Gastroesophageal sphincter (tissue), 4 donors: ENCODE measurements around the gene ZNF747. TPM values are rescaled to one million over a fixed set of nuclear protein-coding genes. Genes with fewer than 3 reads are reported as not detected.

Source experiments
- ATAC-seq: fragments of 150-250 bp; one replicate; pipeline ENCODE4 v1.9.1; 2016; ENCODE audit warnings: mild to moderate bottlenecking, moderate library complexity
- H3K27ac ChIP-seq, 4 donors: fragments of 200-600 bp; sonication (generic) in 3 of 4; 1 replicate in 3 of 4; 2 replicates in 1 of 4; pipeline ENCODE4 v1.5.1; 2016 to 2019
- H3K27me3 ChIP-seq: fragments of 200-600 bp; sonication (generic); one replicate; pipeline ENCODE4 v1.5.1; 2019
- H3K36me3 ChIP-seq, 2 donors: fragments of 200-600 bp; sonication (generic); one replicate each; pipeline ENCODE4 v1.5.1; 2019; ENCODE audit warnings: control low read depth in 1 of 2
- H3K4me1 ChIP-seq, 3 donors: fragments of 200-600 bp; sonication (generic); 1 replicate in 2 of 3; 2 replicates in 1 of 3; pipeline ENCODE4 v1.5.1; 2016 to 2019; ENCODE audit warnings: control low read depth in 2 of 3
- H3K4me3 ChIP-seq, 2 donors: fragments of 200-600 bp; sonication (generic); one replicate each; pipeline ENCODE4 v1.5.1; 2019; ENCODE audit warnings: mild to moderate bottlenecking in 1 of 2, moderate library complexity in 1 of 2
- H3K9me3 ChIP-seq, 3 donors: fragments of 200-600 bp; sonication (generic); one replicate each; pipeline ENCODE4 v1.5.1; 2017 to 2019; ENCODE audit warnings: control low read depth in 2 of 3
- EP300 ChIP-seq: sonication (generic); formaldehyde crosslinking; IDR thresholded peaks from one replicate; pipeline ENCODE4 v1.6.1; 2017; ENCODE audit warnings: antibody characterized with exemption, mild to moderate bottlenecking
- POLR2A ChIP-seq, 2 donors: fragments of 450-650 bp; IDR thresholded peaks; one replicate each; pipeline ENCODE4 v1.6.1; 2017; ENCODE audit warnings: antibody characterized with exemption in 2 of 2, mild to moderate bottlenecking in 2 of 2, moderate library complexity in 1 of 2
- POLR2AphosphoS5 ChIP-seq: sonication (generic); formaldehyde crosslinking; IDR thresholded peaks from one replicate; pipeline ENCODE4 v1.6.1; 2017; ENCODE audit warnings: antibody characterized with exemption
- WGBS, 2 donors: methylation state at CpG; one replicate each; pipeline ENCODE4 v1.1.5; 2018; ENCODE audit warnings: low coverage in 1 of 2; 5-methylcytosine and 5-hydroxymethylcytosine counted together
- small RNA-seq, 4 donors: library from RNA; depleted of rRNA; stranded (forward); fragments of <200 nt; gene quantifications; one replicate each; pipeline ENCODE3, GENCODE V24; 2016
- total RNA-seq, 4 donors: library from RNA; depleted of rRNA; stranded (reverse); fragments of >200 nt; gene quantifications; one replicate each; pipeline ENCODE4 v1.1.0, GENCODE V29; 2016
- TF ChIP-seq, protein P1 (sequence below), 4 experiments: fragments of 200-600 bp in 2 of 4; fragments of 450-650 bp in 2 of 4; sonication (generic) in 1 of 4; IDR thresholded peaks; one replicate each; pipeline ENCODE4 v1.5.1; 2017 to 2019; ENCODE audit warnings: antibody characterized with exemption in 4 of 4, mild to moderate bottlenecking in 2 of 4, moderate library complexity in 2 of 4

ZNF747 gene
- total RNA-seq, 4 donors from 2014 or later, result 15.3 to 31.6 (median 19.3) TPM

DNA sequence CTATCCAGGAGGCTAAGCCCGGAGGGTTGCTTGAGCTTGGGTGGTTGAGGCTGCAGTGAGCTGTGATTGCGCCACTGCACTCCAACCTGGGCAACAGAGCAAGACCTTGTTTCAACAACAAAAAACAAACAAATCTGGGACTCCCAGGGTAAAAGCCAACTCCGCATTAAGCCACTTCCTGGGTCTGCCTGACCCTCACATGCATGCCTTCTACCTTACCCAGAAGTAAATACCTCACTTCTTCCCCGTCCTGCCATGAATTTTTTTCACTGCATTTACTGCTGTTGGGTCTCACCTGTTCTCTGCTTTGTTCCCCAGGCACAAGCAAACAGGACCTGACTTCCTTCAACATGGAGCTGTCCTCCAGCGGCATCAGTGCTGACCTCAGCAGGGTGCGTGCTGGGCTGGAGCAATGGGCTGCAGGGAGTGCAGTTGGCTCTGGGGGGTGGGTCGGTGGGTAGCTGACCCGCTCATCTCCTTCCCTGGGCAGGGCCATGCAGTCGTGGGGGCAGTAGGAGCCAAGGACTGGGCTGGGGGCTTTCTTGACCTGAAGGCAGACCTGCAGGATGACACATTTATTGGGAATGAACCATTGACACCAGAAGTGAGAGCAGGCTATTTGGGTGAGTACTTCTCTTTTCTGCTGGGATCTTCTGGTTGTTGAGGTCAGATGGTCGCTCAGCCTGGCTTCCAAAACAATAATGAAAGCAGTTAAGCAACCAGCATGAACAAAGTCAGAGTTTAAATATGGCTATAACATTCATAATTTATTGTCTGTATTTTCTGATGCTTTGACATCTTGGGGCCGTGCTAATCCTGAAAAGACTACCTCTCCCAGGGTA is 45.7 kb downstream of the ZNF747 start:
- TF ChIP-seq EP300 (no peak), POLR2AphosphoS5 (no peak), POLR2A (IDR thresholded peaks at IDR 0.05) (no peak)
- TF ChIP-seq, protein P1, sequence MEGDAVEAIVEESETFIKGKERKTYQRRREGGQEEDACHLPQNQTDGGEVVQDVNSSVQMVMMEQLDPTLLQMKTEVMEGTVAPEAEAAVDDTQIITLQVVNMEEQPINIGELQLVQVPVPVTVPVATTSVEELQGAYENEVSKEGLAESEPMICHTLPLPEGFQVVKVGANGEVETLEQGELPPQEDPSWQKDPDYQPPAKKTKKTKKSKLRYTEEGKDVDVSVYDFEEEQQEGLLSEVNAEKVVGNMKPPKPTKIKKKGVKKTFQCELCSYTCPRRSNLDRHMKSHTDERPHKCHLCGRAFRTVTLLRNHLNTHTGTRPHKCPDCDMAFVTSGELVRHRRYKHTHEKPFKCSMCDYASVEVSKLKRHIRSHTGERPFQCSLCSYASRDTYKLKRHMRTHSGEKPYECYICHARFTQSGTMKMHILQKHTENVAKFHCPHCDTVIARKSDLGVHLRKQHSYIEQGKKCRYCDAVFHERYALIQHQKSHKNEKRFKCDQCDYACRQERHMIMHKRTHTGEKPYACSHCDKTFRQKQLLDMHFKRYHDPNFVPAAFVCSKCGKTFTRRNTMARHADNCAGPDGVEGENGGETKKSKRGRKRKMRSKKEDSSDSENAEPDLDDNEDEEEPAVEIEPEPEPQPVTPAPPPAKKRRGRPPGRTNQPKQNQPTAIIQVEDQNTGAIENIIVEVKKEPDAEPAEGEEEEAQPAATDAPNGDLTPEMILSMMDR (IDR thresholded peaks at IDR 0.05), result no peak
- H3K4me3 ChIP-seq, result no peak overlapping the region
- H3K27me3 ChIP-seq, result peaks cover 23% of the 10 kb centered on the region
- no peaks in the 10 kb centered on the region for H3K36me3 ChIP-seq
- no peak overlapping the region for H3K27ac ChIP-seq
- no peaks in the 10 kb centered on the region for H3K4me1 ChIP-seq
- ATAC-seq, result no peak
- WGBS, 2 donors, result 56 to 59% methylated on average over 5 to 6 of the region's 11 CpGs
- no peaks in the 10 kb centered on the region for H3K9me3 ChIP-seq

DNA sequence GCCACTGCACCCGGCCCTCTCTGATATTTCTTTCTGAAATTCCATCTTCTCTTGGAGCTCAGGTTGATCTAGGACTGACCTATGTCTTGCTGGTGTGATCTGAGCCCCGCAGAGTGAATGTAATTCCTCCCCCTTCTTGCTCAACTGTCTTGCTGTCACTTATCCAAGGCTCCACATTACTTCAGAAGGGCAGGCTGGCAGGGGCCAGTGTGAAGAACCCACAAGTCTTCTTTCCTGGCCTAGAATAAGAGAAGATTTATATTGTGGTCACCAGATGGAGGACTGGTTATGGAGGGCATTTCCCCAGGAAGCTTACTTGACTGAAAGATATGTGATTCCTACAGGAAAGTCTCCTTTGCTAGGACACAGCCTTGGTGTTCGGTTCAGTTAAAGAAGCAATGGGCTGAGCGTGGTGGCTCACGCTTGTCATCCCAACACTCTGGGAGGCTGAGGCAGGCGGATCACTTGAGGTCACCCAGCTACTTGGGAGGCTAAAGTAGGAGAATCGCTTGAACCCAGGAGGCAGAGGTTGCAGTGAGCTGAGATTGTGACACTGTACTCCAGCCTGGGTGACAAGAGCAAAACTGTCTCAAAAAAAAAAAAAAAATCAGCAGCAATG is 48.7 kb downstream of the ZNF747 start:
- TF ChIP-seq POLR2AphosphoS5, result no peak
- TF ChIP-seq EP300, result no peak
- H3K27me3 ChIP-seq, result peaks cover 19% of the 10 kb centered on the region
- H3K4me1 ChIP-seq, result no peaks in the 10 kb centered on the region
- no peaks in the 10 kb centered on the region for H3K36me3 ChIP-seq
- H3K4me3 ChIP-seq, result no peak overlapping the region
- 84 to 100% methylated on average over 4 to 5 of the region's 7 CpGs for WGBS, 2 donors
- H3K27ac ChIP-seq, result no peak overlapping the region
- no peaks in the 10 kb centered on the region for H3K9me3 ChIP-seq
- ATAC-seq, result no peak

DNA sequence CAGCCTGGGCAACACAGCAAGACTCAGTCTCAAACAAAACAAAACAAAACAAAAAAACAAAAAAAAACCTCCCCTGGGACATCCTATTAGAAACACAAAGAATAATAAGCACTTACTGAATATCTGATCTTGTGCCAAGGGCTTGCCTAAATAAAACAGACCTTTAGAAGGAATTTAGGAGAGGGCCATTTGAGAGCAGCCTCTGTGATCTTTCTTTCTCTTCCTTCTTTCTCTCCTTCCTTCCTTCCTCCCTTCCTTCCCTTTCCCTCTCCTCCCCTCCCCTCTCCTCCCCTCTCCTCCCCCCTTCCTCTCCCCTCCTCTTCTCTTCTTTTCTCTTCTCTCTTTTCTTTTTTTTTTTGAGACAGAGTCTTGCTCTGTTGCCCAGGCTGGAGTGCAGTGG is 49.8 kb downstream of the ZNF747 start:
- H3K4me3 ChIP-seq, result no peak overlapping the region
- no peaks in the 10 kb centered on the region for H3K9me3 ChIP-seq
- H3K36me3 ChIP-seq, result no peaks in the 10 kb centered on the region
- H3K4me1 ChIP-seq, result no peaks in the 10 kb centered on the region
- TF ChIP-seq POLR2AphosphoS5 (no peak), POLR2A (IDR thresholded peaks at IDR 0.05) (no peak), EP300 (no peak)
- TF ChIP-seq, protein P1 (IDR thresholded peaks at IDR 0.05), result no peak
- no peak overlapping the region for H3K27ac ChIP-seq
- no peak for ATAC-seq
- H3K27me3 ChIP-seq, result peaks cover 19% of the 10 kb centered on the region

DNA sequence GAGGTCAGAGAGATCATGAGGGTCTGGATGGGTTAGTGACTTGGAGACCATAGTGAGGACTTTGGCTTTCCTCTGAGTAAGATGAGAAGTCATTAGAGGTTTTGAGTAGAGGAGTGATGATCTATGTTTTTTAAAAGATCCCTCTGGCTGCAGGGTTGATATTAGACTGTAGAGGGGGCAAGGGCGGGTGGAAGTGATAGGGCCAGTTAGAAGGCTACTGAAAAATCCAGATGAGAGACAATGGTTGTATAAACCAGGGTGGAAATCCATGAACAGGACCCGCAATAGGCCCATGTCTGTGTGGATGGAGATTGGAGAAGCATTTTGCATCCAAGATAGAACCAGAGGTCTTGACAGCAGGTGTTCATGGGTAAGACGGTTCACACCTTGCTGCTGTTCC is 52.3 kb downstream of the ZNF747 start:
- Histone ChIP-seq H3K4me1 (no peaks in the 10 kb centered on the region), H3K36me3 (no peaks in the 10 kb centered on the region), H3K27ac (no peak overlapping the region), H3K4me3 (no peak overlapping the region), H3K27me3 (peaks cover 11% of the 10 kb centered on the region), H3K9me3 (no peaks in the 10 kb centered on the region)
- TF ChIP-seq, protein P1 (IDR thresholded peaks at IDR 0.05), result no peak
- TF ChIP-seq POLR2A (IDR thresholded peaks at IDR 0.05) (no peak), EP300 (no peak), POLR2AphosphoS5 (no peak)
- 70 to 89% methylated on average over 3 of the region's 3 CpGs for WGBS, 2 donors
- no peak for ATAC-seq

DNA sequence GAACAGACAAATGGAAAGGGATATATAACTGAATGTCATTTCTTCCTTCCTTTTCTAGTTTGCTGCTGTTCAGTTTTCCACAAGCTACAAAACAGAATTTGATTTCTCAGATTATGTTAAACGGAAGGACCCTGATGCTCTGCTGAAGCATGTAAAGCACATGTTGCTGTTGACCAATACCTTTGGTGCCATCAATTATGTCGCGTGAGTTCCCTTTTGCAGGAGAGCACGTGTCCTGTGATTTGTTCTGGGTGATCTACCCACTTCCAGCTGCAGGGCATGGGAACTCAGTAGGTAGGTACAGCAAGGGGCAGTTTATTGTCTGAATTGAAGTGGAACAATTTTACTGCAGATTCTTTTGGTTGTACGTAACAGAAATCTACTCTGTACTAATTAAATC is 53.3 kb downstream of the ZNF747 start:
- Histone ChIP-seq H3K4me1 (no peaks in the 10 kb centered on the region), H3K9me3 (no peaks in the 10 kb centered on the region), H3K27ac (no peak overlapping the region), H3K36me3 (no peaks in the 10 kb centered on the region), H3K27me3 (peaks cover 15% of the 10 kb centered on the region), H3K4me3 (no peak overlapping the region)
- ATAC-seq, result no peak
- TF ChIP-seq EP300 (no peak), POLR2A (IDR thresholded peaks at IDR 0.05) (no peak), POLR2AphosphoS5 (no peak)
- TF ChIP-seq, protein P1 (IDR thresholded peaks at IDR 0.05), result no peak
- 81 to 91% methylated on average over 3 to 5 of the region's 5 CpGs for WGBS, 2 donors

Small RNAs within 50 kb of the gene (small RNA-seq; reads per million reads assigned to genes)
- 0 reads per million in 4 donors for gene MIR4518
- gene RNU7-61P, result 0 reads per million in 4 donors

Other genes with a start within 250 kb of the ZNF747 start
- gene CD2BP2, start 179.6 kb downstream of the ZNF747 start, total RNA-seq, result 10 to 100 TPM; 43.1 to 68.1 (median 54.3) TPM
- gene TBC1D10B, start 164.4 kb downstream of the ZNF747 start, total RNA-seq, result 10 to 100 TPM; 17.1 to 40.9 (median 20.4) TPM
- gene MYL11, start 160.1 kb downstream of the ZNF747 start, total RNA-seq, result not detected
- gene SEPTIN1, start 152.3 kb downstream of the ZNF747 start, total RNA-seq, result 1 to 10 TPM in 2 of 4 donors, under 1 TPM in 2; 0.59 to 2.2 (median 1.2) TPM
- 10 to 100 TPM in 3 of 4 donors, 1 to 10 TPM in 1; 7.9 to 17.5 (median 12.2) TPM for gene ZNF48, start 139.4 kb downstream of the ZNF747 start, total RNA-seq
- gene ZNF771, start 127.3 kb downstream of the ZNF747 start, total RNA-seq, result 10 to 100 TPM; 17.6 to 29.3 (median 19.5) TPM
- 10 to 100 TPM; 10.9 to 17.4 (median 13.8) TPM for gene DCTPP1, start 104.8 kb downstream of the ZNF747 start, total RNA-seq
- 10 to 100 TPM; 21.6 to 36.1 (median 25.2) TPM for gene SEPHS2, start 89.0 kb downstream of the ZNF747 start, total RNA-seq
- 1 to 10 TPM in 2 of 4 donors, under 1 TPM in 2; 0.30 to 4.2 (median 0.97) TPM for gene ITGAL, start 62.1 kb downstream of the ZNF747 start, total RNA-seq
- gene ZNF768, start 8.3 kb downstream of the ZNF747 start, total RNA-seq, result 10 to 100 TPM; 41.3 to 87.8 (median 50.9) TPM
- 10 to 100 TPM in 2 of 4 donors, 1 to 10 TPM in 2; 6.3 to 13.1 (median 9.3) TPM for gene ZNF764, start 23.5 kb upstream of the ZNF747 start, total RNA-seq
- 10 to 100 TPM; 15.9 to 22.1 (median 20.8) TPM for gene ZNF688, start 36.9 kb upstream of the ZNF747 start, total RNA-seq
- gene ZNF785, start 50.8 kb upstream of the ZNF747 start, total RNA-seq, result 10 to 100 TPM in 3 of 4 donors, 1 to 10 TPM in 1; 6.9 to 17.0 (median 12.2) TPM
- gene ZNF689, start 75.5 kb upstream of the ZNF747 start, total RNA-seq, result 10 to 100 TPM in 2 of 4 donors, 1 to 10 TPM in 2; 9.7 to 13.1 (median 11.4) TPM
- gene PRR14, start 116.1 kb upstream of the ZNF747 start, total RNA-seq, result 10 to 100 TPM; 21.7 to 49.2 (median 41.8) TPM
- 10 to 100 TPM; 19.9 to 52.1 (median 32.8) TPM for gene FBRS, start 123.6 kb upstream of the ZNF747 start, total RNA-seq
- gene SRCAP, start 164.3 kb upstream of the ZNF747 start, total RNA-seq, result 10 to 100 TPM; 20.6 to 57.4 (median 36.0) TPM
- 10 to 100 TPM; 19.4 to 29.0 (median 23.4) TPM for gene PHKG2, start 213.6 kb upstream of the ZNF747 start, total RNA-seq
- gene CFAP119, start 227.2 kb upstream of the ZNF747 start, total RNA-seq, result 1 to 10 TPM in 2 of 4 donors, not detected in 2; 1.3 to 1.9 TPM
- gene RNF40, start 227.5 kb upstream of the ZNF747 start, total RNA-seq, result 100 to 1,000 TPM in 1 of 4 donors, 10 to 100 TPM in 3; 76.4 to 108 (median 80.6) TPM